AG20443 (cell line): ENCODE data around the gene TARM1.
"Not testable (repeated sequence)": the region's sequence is repeated elsewhere in the genome, so short reads cannot be mapped to it uniquely, and the experiment has no call there.

Experiments used
- DNase-seq: peaks from one replicate; pipeline ENCODE4 v3.0.0; 2012; ENCODE audit warnings: low spot score, mixed read lengths

Gene TARM1

GRCh38 chr19:54099903-54100255, 18.7 kb upstream of the TARM1 start:
- DNase-seq, result not testable (repeated sequence)

GRCh38 chr19:54099190-54099902, 18.2 kb upstream of the TARM1 start:
- no peak for DNase-seq

- DNase-seq, result peak; percentile 52
These were observed 15.5 kb upstream of the TARM1 start for GRCh38 chr19:54096617-54097106.

GRCh38 chr19:54095859-54096616, 14.9 kb upstream of the TARM1 start:
- peak; percentile 85 for DNase-seq

- no peak for DNase-seq
These were observed 14.1 kb upstream of the TARM1 start for GRCh38 chr19:54095136-54095858.

- no peak for DNase-seq
These were observed 13.3 kb upstream of the TARM1 start for GRCh38 chr19:54094426-54095000.

- DNase-seq, result no peak
These were observed 3.2 kb upstream of the TARM1 start for GRCh38 chr19:54084410-54084809.

- no peak for DNase-seq
These were observed 3.8 kb downstream of the TARM1 start for GRCh38 chr19:54077334-54077733.

GRCh38 chr19:54074851-54075250, 6.3 kb downstream of the TARM1 start:
- no peak for DNase-seq

- no peak for DNase-seq
These were observed 7.3 kb downstream of the TARM1 start for GRCh38 chr19:54073829-54074228.

GRCh38 chr19:54069470-54069869, 11.7 kb downstream of the TARM1 start:
- DNase-seq, result no peak

GRCh38 chr19:54063350-54064116, 17.6 kb downstream of the TARM1 start, which contains the start of gene VSTM1:
Gene VSTM1 (minus strand): TSS chr19:54063897. CDS start chr19:54063777, 120 bp downstream.
- no peak for DNase-seq

- no peak for DNase-seq
These were observed 18.5 kb downstream of the TARM1 start for GRCh38 chr19:54062643-54063042.

GRCh38 chr19:54047616-54048015, 33.5 kb downstream of the TARM1 start:
- no peak for DNase-seq

GRCh38 chr19:54045771-54046170, 35.4 kb downstream of the TARM1 start:
- DNase-seq, result no peak

GRCh38 chr19:54042989-54043388, 38.2 kb downstream of the TARM1 start:
- DNase-seq, result no peak

- no peak for DNase-seq
These were observed 39.1 kb downstream of the TARM1 start for GRCh38 chr19:54041969-54042606.

- no peak for DNase-seq
These were observed 41.2 kb downstream of the TARM1 start for GRCh38 chr19:54040003-54040402.

GRCh38 chr19:54036542-54036941, 44.6 kb downstream of the TARM1 start:
- not testable (repeated sequence) for DNase-seq

- peak; percentile 93 for DNase-seq
These were observed 45.7 kb downstream of the TARM1 start for GRCh38 chr19:54035215-54036178.
